ENCODE measurements around the gene SH2D6. TPM values are rescaled to one million over a fixed set of nuclear protein-coding genes. Genes with fewer than 3 reads are reported as not detected.

Gene SH2D6
- total and polyA plus RNA-seq, 2 experiments from 2014 or later = 0.27 to 2.8 TPM

DNA sequence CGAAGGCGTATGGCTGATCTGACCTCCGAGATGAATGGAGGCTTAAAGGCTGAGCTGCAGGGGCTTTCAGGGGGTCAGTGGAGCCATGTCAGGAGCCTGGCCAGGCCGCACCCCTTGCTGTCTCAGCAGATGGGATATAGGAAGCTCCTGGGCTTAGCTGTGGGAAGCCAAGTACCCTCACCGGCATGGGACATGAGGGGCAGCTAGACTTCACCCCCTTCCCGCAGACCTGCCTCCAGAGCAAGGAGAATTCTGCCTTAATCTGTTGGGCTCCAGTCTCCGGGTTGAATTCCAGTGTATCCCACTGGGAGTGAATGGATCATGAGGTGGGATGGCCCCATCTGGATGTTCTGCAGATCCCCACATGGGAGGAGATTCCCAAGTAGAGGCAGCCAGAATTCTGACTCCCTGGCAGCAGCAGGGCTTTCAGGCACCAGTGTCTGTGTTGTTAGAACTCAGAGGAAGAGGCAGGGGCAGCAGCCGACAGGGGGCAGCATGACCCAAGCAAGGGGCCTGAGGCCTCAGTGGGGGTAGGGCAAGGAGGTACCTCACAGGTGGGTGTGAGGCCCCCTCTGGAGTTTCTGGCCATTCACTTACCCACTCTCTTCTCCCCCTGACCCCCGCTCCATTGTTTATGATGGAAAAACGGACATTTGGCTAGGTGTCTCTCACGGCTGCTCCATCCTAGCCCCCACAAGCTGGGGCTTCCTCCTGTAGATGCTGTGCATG, 27.4 kb upstream of the SH2D6 start:
- Histone ChIP-seq H3K27ac (no peak overlapping the region), H3K4me3 (no peak overlapping the region), H2AFZ (no peak overlapping the region), H3K4me2 (no peak overlapping the region), H3K36me3 (replicated peaks; ENCODE audit: insufficient read depth, low read depth) (no peaks in the 10 kb centered on the region), H3K79me2 (no peaks in the 10 kb centered on the region), H3K9me3 (ENCODE audit: low read depth) (no peaks in the 10 kb centered on the region), H4K20me1 (ENCODE audit: insufficient read depth, poor library complexity, severe bottlenecking) (no peaks in the 10 kb centered on the region), H3K9me2 (replicated peaks; ENCODE audit: insufficient read depth) (no peaks in the 10 kb centered on the region), H3K27me3 (no peaks in the 10 kb centered on the region), H3K4me1 (ENCODE audit: insufficient read depth) (no peaks in the 10 kb centered on the region)
- WGBS (ENCODE audit: low lambda C conversion rate, missing lambda C conversion rate) = 84% methylated on average over 11 of the region's 11 CpGs
- peak; percentile 73 for DNase-seq (ENCODE audit: low spot score)
- TF ChIP-seq, protein P1, sequence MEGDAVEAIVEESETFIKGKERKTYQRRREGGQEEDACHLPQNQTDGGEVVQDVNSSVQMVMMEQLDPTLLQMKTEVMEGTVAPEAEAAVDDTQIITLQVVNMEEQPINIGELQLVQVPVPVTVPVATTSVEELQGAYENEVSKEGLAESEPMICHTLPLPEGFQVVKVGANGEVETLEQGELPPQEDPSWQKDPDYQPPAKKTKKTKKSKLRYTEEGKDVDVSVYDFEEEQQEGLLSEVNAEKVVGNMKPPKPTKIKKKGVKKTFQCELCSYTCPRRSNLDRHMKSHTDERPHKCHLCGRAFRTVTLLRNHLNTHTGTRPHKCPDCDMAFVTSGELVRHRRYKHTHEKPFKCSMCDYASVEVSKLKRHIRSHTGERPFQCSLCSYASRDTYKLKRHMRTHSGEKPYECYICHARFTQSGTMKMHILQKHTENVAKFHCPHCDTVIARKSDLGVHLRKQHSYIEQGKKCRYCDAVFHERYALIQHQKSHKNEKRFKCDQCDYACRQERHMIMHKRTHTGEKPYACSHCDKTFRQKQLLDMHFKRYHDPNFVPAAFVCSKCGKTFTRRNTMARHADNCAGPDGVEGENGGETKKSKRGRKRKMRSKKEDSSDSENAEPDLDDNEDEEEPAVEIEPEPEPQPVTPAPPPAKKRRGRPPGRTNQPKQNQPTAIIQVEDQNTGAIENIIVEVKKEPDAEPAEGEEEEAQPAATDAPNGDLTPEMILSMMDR (IDR thresholded peaks at IDR 0.05; ENCODE audit: poor library complexity) = peak; percentile 61
- TF ChIP-seq EZH2phosphoT487 (IDR thresholded peaks at IDR 0.05; ENCODE audit: low read depth, severe bottlenecking, unreplicated experiment) = no peak

DNA sequence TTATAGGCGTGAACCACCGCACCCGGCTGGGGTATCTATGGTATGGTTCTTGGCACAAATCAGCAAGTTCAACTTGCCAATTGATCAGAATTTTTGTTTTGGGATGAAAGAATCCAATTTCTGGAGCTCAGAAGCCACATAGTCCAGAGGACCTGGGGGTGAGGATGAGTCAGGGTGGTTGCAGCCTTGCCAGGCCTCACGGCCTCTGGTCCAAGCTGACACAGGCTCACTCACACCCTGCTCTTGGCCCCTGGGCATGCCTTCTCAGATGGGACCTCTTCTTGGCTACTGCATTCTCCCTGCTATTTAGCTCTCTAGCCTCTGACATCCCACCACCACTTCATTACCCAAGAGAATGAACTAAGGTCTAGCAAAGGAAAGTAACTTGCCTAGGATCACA, 24.7 kb upstream of the SH2D6 start:
- Histone ChIP-seq H3K4me1 (ENCODE audit: insufficient read depth) (no peaks in the 10 kb centered on the region), H3K4me3 (no peak overlapping the region), H3K9me3 (ENCODE audit: low read depth) (no peaks in the 10 kb centered on the region), H3K27ac (no peak overlapping the region), H3K79me2 (no peaks in the 10 kb centered on the region), H3K9me2 (replicated peaks; ENCODE audit: insufficient read depth) (no peaks in the 10 kb centered on the region), H3K4me2 (no peak overlapping the region), H4K20me1 (ENCODE audit: insufficient read depth, poor library complexity, severe bottlenecking) (no peaks in the 10 kb centered on the region), H3K36me3 (replicated peaks; ENCODE audit: insufficient read depth, low read depth) (no peaks in the 10 kb centered on the region), H3K27me3 (no peaks in the 10 kb centered on the region), H2AFZ (no peak overlapping the region)
- TF ChIP-seq, protein P1 (IDR thresholded peaks at IDR 0.05; ENCODE audit: poor library complexity) = no peak
- TF ChIP-seq EZH2 (IDR thresholded peaks at IDR 0.05; ENCODE audit: borderline replicate concordance) (no peak), EZH2phosphoT487 (IDR thresholded peaks at IDR 0.05; ENCODE audit: low read depth, severe bottlenecking, unreplicated experiment) (no peak)
- 93% methylated on average over 4 of the region's 4 CpGs for WGBS (ENCODE audit: low lambda C conversion rate, missing lambda C conversion rate)
- DNase-seq (ENCODE audit: low spot score) = no peak

DNA sequence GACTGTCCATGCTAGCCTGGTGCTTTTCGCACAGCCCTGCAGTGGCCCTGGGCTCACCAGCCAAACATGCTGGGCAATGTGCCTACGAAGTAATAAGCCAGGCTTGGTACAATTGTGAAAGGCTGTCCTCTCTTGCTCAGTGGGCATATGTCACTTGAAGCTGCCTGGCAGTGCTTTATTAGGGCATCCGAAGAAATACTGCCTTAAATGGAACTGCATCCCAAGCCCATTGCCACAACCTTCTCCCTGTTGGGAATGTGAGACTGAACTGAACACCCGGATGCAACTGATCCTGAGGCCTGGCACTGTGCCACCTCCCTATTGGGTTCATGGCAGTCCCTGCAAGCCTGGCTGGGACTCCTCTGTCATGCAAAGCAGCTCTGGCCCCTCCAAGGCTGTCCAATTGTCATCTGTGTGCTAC, 24.2 kb upstream of the SH2D6 start:
- H3K27ac ChIP-seq = no peak overlapping the region
- WGBS (ENCODE audit: low lambda C conversion rate, missing lambda C conversion rate) = 92% methylated on average over 4 of the region's 4 CpGs
- DNase-seq (ENCODE audit: low spot score) = no peak
- H3K4me2 ChIP-seq = no peak overlapping the region
- no peak overlapping the region for H2AFZ ChIP-seq
- H3K79me2 ChIP-seq = no peaks in the 10 kb centered on the region
- H3K4me3 ChIP-seq = no peak overlapping the region
- H4K20me1 ChIP-seq (ENCODE audit: insufficient read depth, poor library complexity, severe bottlenecking) = no peaks in the 10 kb centered on the region
- H3K9me3 ChIP-seq (ENCODE audit: low read depth) = no peaks in the 10 kb centered on the region
- H3K9me2 ChIP-seq (replicated peaks; ENCODE audit: insufficient read depth) = no peaks in the 10 kb centered on the region
- H3K27me3 ChIP-seq = no peaks in the 10 kb centered on the region
- no peaks in the 10 kb centered on the region for H3K4me1 ChIP-seq (ENCODE audit: insufficient read depth)
- TF ChIP-seq EZH2phosphoT487 (IDR thresholded peaks at IDR 0.05; ENCODE audit: low read depth, severe bottlenecking, unreplicated experiment) (no peak), EZH2 (IDR thresholded peaks at IDR 0.05; ENCODE audit: borderline replicate concordance) (no peak)
- TF ChIP-seq, protein P1 (IDR thresholded peaks at IDR 0.05; ENCODE audit: poor library complexity) = no peak
- no peaks in the 10 kb centered on the region for H3K36me3 ChIP-seq (replicated peaks; ENCODE audit: insufficient read depth, low read depth)
